RWPE2 (cell line): Measurements from ENCODE around the gene WFDC1.

Source experiments
- ATAC-seq: fragments of 200-7000 bp; cut with Tn5 transposase; 3 replicates; pipeline ENCODE4 v1.9.1; 2021; ENCODE audit warnings: low read depth
- DNase-seq: peaks from one replicate; pipeline ENCODE4 v3.0.0-alpha.2; 2020; ENCODE audit warnings: low spot score
- H3K27ac ChIP-seq: fragments of 450-650 bp; 2 replicates; pipeline ENCODE4 v1.5.1; 2017; ENCODE audit warnings: mild to moderate bottlenecking; ENCODE audit not compliant: poor library complexity, severe bottlenecking
- H3K27me3 ChIP-seq: fragments of 250-450 bp; sonication (Bioruptor Pico); 2 replicates; pipeline ENCODE4 v1.5.1; 2021; ENCODE audit warnings: mild to moderate bottlenecking, moderate library complexity; ENCODE audit not compliant: insufficient read depth, poor library complexity, severe bottlenecking
- H3K36me3 ChIP-seq: fragments of 250-450 bp; sonication (Bioruptor Pico); 2 replicates; pipeline ENCODE4 v1.5.1; 2020; ENCODE audit warnings: low read depth, mild to moderate bottlenecking, moderate library complexity
- H3K4me1 ChIP-seq: fragments of 250-450 bp; sonication (Bioruptor Pico); 2 replicates; pipeline ENCODE4 v1.5.1; 2021; ENCODE audit warnings: mild to moderate bottlenecking, moderate library complexity; ENCODE audit not compliant: insufficient read depth, poor library complexity, severe bottlenecking
- H3K4me3 ChIP-seq: fragments of 250-450 bp; sonication (Bioruptor Pico); 2 replicates; pipeline ENCODE4 v1.5.1; 2021; ENCODE audit warnings: mild to moderate bottlenecking, moderate library complexity; ENCODE audit not compliant: severe bottlenecking
- H3K9me3 ChIP-seq: fragments of 250-450 bp; sonication (Bioruptor Pico); 2 replicates; pipeline ENCODE4 v1.5.1; 2021; ENCODE audit warnings: mild to moderate bottlenecking, moderate library complexity; ENCODE audit not compliant: severe bottlenecking
- CTCF ChIP-seq: fragments of 450-650 bp; IDR thresholded peaks from one replicate; pipeline ENCODE4 v1.5.1; 2017; ENCODE audit warnings: mild to moderate bottlenecking, moderate library complexity; ENCODE audit not compliant: poor library complexity, severe bottlenecking

The WFDC1 gene

GRCh38 chr16:84282533-84282932 lies 12.1 kb upstream of the WFDC1 start:
- no peak for ATAC-seq
- Histone ChIP-seq H3K27me3 (no peaks in the 10 kb centered on the region), H3K4me1 (no peaks in the 10 kb centered on the region)

GRCh38 chr16:84283314-84284153 lies 11.1 kb upstream of the WFDC1 start:
- no peaks in the 10 kb centered on the region for H3K36me3 ChIP-seq
- H3K27ac ChIP-seq, result no peak overlapping the region
- DNase-seq, result no peak
- no peak for ATAC-seq
- TF ChIP-seq CTCF, result no peak
- H3K27me3 ChIP-seq, result no peaks in the 10 kb centered on the region
- H3K4me1 ChIP-seq, result no peaks in the 10 kb centered on the region
- no peaks in the 10 kb centered on the region for H3K9me3 ChIP-seq
- H3K4me3 ChIP-seq, result no peak overlapping the region

More at GRCh38 chr16:84282533-84282932, 12.1 kb upstream of the WFDC1 start:
- DNase-seq, result no peak
- no peak overlapping the region for H3K4me3 ChIP-seq
- H3K9me3 ChIP-seq, result no peaks in the 10 kb centered on the region
- no peak for TF ChIP-seq CTCF
- H3K36me3 ChIP-seq, result no peaks in the 10 kb centered on the region
- no peak overlapping the region for H3K27ac ChIP-seq

GRCh38 chr16:84284154-84284722 lies 10.4 kb upstream of the WFDC1 start:
- H3K4me3 ChIP-seq, result no peak overlapping the region
- DNase-seq (no peak), ATAC-seq (peak; percentile 45; the same call in 1 of the 3 replicates)
- no peaks in the 10 kb centered on the region for H3K36me3 ChIP-seq
- TF ChIP-seq CTCF, result no peak
- no peak overlapping the region for H3K27ac ChIP-seq
- no peaks in the 10 kb centered on the region for H3K27me3 ChIP-seq
- H3K4me1 ChIP-seq, result no peaks in the 10 kb centered on the region
- no peaks in the 10 kb centered on the region for H3K9me3 ChIP-seq

GRCh38 chr16:84286578-84287240 lies 8.0 kb upstream of the WFDC1 start:
- no peaks in the 10 kb centered on the region for H3K9me3 ChIP-seq
- ATAC-seq, result no peak
- no peak overlapping the region for H3K27ac ChIP-seq
- DNase-seq, result no peak
- H3K4me3 ChIP-seq, result no peak overlapping the region
- no peaks in the 10 kb centered on the region for H3K27me3 ChIP-seq
- no peak for TF ChIP-seq CTCF
- no peaks in the 10 kb centered on the region for H3K36me3 ChIP-seq
- H3K4me1 ChIP-seq, result no peaks in the 10 kb centered on the region
